Measurements from ENCODE around the gene PPP1R37. TPM values are rescaled to one million over a fixed set of nuclear protein-coding genes. Genes with fewer than 3 reads are reported as not detected.

Gene PPP1R37
- total and polyA plus RNA-seq, 2 of the 13 experiments (the other 11 are each of a cell fraction or from before 2014, with no cell fraction given), result 9.0 to 14.3 TPM

DNA sequence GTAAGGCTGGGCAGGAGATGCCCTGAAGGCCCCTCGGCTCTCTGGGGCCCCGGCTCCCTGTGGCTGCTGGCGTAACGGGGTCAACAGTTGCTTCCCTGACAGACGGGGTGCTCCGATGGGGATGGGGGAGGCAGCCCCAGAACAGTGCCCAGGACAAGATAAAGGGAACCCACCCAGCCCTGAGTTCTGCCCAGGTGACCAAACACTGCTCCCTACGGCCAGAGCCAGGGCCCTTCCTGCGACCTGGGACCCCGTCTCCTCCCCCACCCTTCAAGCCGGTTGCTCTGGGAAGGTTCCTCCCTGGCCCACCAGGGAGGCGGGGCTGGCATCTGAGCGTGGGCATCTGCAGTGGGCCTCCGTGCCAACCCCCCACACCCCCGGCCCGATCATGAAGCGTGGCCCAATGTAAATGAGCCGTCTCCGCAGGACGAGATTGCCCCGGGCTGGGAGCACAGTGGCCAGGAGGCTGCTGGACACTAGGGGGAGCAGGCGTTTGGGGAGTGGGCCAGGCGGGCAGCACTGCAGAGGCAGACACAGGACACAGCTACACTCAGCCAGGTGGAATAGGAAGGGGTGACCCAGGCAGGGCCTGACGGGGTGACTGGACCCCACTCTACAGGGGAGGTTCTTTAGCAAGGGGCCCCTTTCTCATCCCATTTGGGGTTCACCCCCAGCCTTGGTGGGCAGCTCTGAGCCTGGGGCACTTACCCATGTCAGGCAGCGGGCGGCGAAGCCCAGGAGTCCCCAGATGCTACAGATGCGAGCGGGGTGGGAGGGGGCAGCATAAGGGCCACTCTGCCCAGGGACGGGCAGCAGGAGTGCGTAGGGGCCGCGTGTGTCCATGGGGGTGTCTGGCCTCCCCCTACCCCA lies 69.0 kb downstream of the PPP1R37 start:
- Histone ChIP-seq H3K4me3 (replicated peaks in 1 of 3; ENCODE audit: insufficient read depth in 1 of 3, low read depth in 2 of 3, low read length in 3 of 3) (peak overlapping the region in 1 of 3 experiments; percentile 6; a peak in 1 of 6 replicates), H3K4me2 (ENCODE audit: low read depth, low read length) (peak overlapping the region; percentile 42; the same call in 1 of the 2 replicates), H4K20me1 (ENCODE audit: insufficient read depth, low read length) (no peaks in the 10 kb centered on the region), H3K9ac (ENCODE audit: insufficient read depth, low read depth, low read length) (no peak overlapping the region), H3K4me1 (ENCODE audit: insufficient read depth, low read length) (peaks cover 91% of the 10 kb centered on the region), H3K9me3 (ENCODE audit: low read length) (no peaks in the 10 kb centered on the region), H3K27ac (ENCODE audit: extremely low read length, insufficient read depth, low read length) (no peak overlapping the region), H3K36me3 (replicated peaks in 1 of 2; ENCODE audit: control insufficient read depth in 1 of 2, insufficient read depth in 2 of 2, low read length in 2 of 2) (no peaks in the 10 kb centered on the region), H3K27me3 (ENCODE audit: control insufficient read depth in 1 of 2, insufficient read depth in 2 of 2, low read length in 2 of 2) (peaks cover 12 to 45% of the 10 kb centered on the region in 2 experiments; a peak in 4 of 5 replicates), H2AFZ (ENCODE audit: low read length) (no peak overlapping the region), H3K79me2 (ENCODE audit: insufficient read depth, low read length) (no peaks in the 10 kb centered on the region)
- ChIA-PET CTCF (ENCODE audit: low intra/inter-chr PET ratio, low total read pairs) (interaction anchor here (1.8 kb wide), 1 partner anchor 26 kb away, joined by 8 read pairs; no protein-coding TSS in a partner anchor), POLR2A (interaction anchor here (0.6 kb wide), 1 partner anchor 21 kb away, joined by 3 read pairs; no protein-coding TSS in a partner anchor)
- peak; percentile 69 for ATAC-seq
- in situ Hi-C loops (cut with HindIII; ENCODE audit: extremely low pct_ligation_motif_present, low pct_unique_long_range_greater_than_20kb), result no loop called here
- BruUV-seq (replicated peaks), result no TSS peak
- intact Hi-C loops (cut with micrococcal nuclease; ENCODE audit: unreplicated experiment), result no loop called here
- FAIRE-seq, result no peak
- no peak for DNase-seq (ENCODE audit: low spot score)
- WGBS (ENCODE audit: low lambda C conversion rate), result 0% methylated on average over 4 of the region's 32 CpGs
- TF ChIP-seq HOXA7 (CRISPR knock-in tag; IDR thresholded peaks at IDR 0.05), result no peak
- TF ChIP-seq TAF15 (IDR thresholded peaks at IDR 0.05; ENCODE audit: low read depth, low read length, poor library complexity, severe bottlenecking), result no peak
- TF ChIP-seq U2AF2 (IDR thresholded peaks at IDR 0.05; ENCODE audit: low read depth, low read length), result no peak
- no peak for TF ChIP-seq ZNF747 (CRISPR knock-in tag; IDR thresholded peaks at IDR 0.05; ENCODE audit: borderline replicate concordance)
- TF ChIP-seq, protein P1, sequence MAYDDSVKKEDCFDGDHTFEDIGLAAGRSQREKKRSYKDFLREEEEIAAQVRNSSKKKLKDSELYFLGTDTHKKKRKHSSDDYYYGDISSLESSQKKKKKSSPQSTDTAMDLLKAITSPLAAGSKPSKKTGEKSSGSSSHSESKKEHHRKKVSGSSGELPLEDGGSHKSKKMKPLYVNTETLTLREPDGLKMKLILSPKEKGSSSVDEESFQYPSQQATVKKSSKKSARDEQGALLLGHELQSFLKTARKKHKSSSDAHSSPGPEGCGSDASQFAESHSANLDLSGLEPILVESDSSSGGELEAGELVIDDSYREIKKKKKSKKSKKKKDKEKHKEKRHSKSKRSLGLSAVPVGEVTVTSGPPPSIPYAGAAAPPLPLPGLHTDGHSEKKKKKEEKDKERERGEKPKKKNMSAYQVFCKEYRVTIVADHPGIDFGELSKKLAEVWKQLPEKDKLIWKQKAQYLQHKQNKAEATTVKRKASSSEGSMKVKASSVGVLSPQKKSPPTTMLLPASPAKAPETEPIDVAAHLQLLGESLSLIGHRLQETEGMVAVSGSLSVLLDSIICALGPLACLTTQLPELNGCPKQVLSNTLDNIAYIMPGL (CRISPR knock-in tag; IDR thresholded peaks at IDR 0.05; ENCODE audit: borderline replicate concordance in 1 of 2, low read depth in 1 of 2), result peak in 1 of 2 experiments; percentile 61; a peak in 1 of 4 replicates
- TF ChIP-seq MED8 (CRISPR knock-in tag; IDR thresholded peaks at IDR 0.05; ENCODE audit: insufficient replicate concordance), result no peak
- no peak for TF ChIP-seq ZNF850 (CRISPR knock-in tag; conservative IDR thresholded peaks at IDR 0.05)
- no peak for TF ChIP-seq ZSCAN5A (CRISPR knock-in tag; IDR thresholded peaks at IDR 0.05; ENCODE audit: borderline replicate concordance)
- TF ChIP-seq, protein P2, sequence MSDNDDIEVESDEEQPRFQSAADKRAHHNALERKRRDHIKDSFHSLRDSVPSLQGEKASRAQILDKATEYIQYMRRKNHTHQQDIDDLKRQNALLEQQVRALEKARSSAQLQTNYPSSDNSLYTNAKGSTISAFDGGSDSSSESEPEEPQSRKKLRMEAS (IDR thresholded peaks at IDR 0.05), result peak; percentile 17; the same call in 1 of the 2 replicates
- no peak for TF ChIP-seq NRL (CRISPR knock-in tag; IDR thresholded peaks at IDR 0.05; ENCODE audit: borderline replicate concordance)
- TF ChIP-seq ZBTB3 (CRISPR knock-in tag; IDR thresholded peaks at IDR 0.05; ENCODE audit: borderline replicate concordance, low read depth), result no peak
- peak; percentile 34 for TF ChIP-seq HNRNPLL (IDR thresholded peaks at IDR 0.05; ENCODE audit: low read depth, low read length, poor library complexity, severe bottlenecking)
- no peak for TF ChIP-seq SP1 (IDR thresholded peaks at IDR 0.05)
- no peak for TF ChIP-seq SP1 (CRISPR knock-in tag; IDR thresholded peaks at IDR 0.05)
- TF ChIP-seq HNRNPL (IDR thresholded peaks at IDR 0.05; ENCODE audit: low read depth, low read length), result peak; percentile 84
- peak; percentile 68; the same call in 1 of the 2 replicates for TF ChIP-seq ZFP91 (CRISPR knock-in tag; IDR thresholded peaks at IDR 0.05; ENCODE audit: borderline replicate concordance)
- no peak for TF ChIP-seq ZSCAN9 (CRISPR knock-in tag; IDR thresholded peaks at IDR 0.05; ENCODE audit: borderline replicate concordance)
- peak; percentile 31; the same call in 1 of the 2 replicates for TF ChIP-seq SMC3 (IDR thresholded peaks at IDR 0.05; ENCODE audit: low read length)

Data from HepG2 (cell line).